ENCODE measurements around the gene ADARB2.

Gene ADARB2

GRCh38 chr10:1189166-1190051 is 547.9 kb downstream of the ADARB2 start:
- no peak for DNase-seq

- DNase-seq = no peak
Measured at GRCh38 chr10:1188558-1189135, 548.7 kb downstream of the ADARB2 start.

GRCh38 chr10:1187855-1188557 is 549.3 kb downstream of the ADARB2 start:
- no peak for DNase-seq

GRCh38 chr10:1187151-1187854 is 550.0 kb downstream of the ADARB2 start:
- no peak for DNase-seq

- no peak for DNase-seq
Measured at GRCh38 chr10:1186683-1186990, 550.7 kb downstream of the ADARB2 start.

- DNase-seq = no peak
Measured at GRCh38 chr10:1185911-1186682, 551.2 kb downstream of the ADARB2 start.

GRCh38 chr10:1184541-1185430 is 552.5 kb downstream of the ADARB2 start:
- DNase-seq = no peak

- DNase-seq = no peak
Measured at GRCh38 chr10:1183701-1184100, 553.6 kb downstream of the ADARB2 start.

- DNase-seq = no peak
Measured at GRCh38 chr10:1183033-1183396, 554.3 kb downstream of the ADARB2 start.

- no peak for DNase-seq
Measured at GRCh38 chr10:1182280-1183032, 554.9 kb downstream of the ADARB2 start.

GRCh38 chr10:1180836-1181235 is 556.5 kb downstream of the ADARB2 start:
- DNase-seq = no peak

- DNase-seq = no peak
Measured at GRCh38 chr10:1180071-1180730, 557.1 kb downstream of the ADARB2 start.

GRCh38 chr10:1179346-1180070 is 557.8 kb downstream of the ADARB2 start:
- no peak for DNase-seq

GRCh38 chr10:1178506-1178905 is 558.8 kb downstream of the ADARB2 start:
- no peak for DNase-seq

GRCh38 chr10:1177936-1178335 is 559.4 kb downstream of the ADARB2 start:
- DNase-seq = no peak

GRCh38 chr10:1175956-1176565 is 561.3 kb downstream of the ADARB2 start:
- no peak for DNase-seq

- no peak for DNase-seq
Measured at GRCh38 chr10:1174022-1174421, 563.3 kb downstream of the ADARB2 start.

GRCh38 chr10:1173091-1173490 is 564.2 kb downstream of the ADARB2 start:
- no peak for DNase-seq

Measured in NCI-H2081 treated with DMSO at 0.1 percent for 48 hours (cell line).